Keratinocyte (primary cell): ENCODE results near the gene ETHE1. TPM values are rescaled to one million over a fixed set of nuclear protein-coding genes. Genes with fewer than 3 reads are reported as not detected.

Experiments
- DNase-seq: peaks from one replicate; pipeline ENCODE4 v3.0.0-alpha.2; 2011; ENCODE audit warnings: low read depth, missing footprints, low spot score
- FAIRE-seq: peaks from 2 replicates; lab custom pipeline; 2011; peaks lifted over from hg19 to GRCh38; lab: Jason Lieb, UNC
- H2AFZ ChIP-seq: 2 replicates; pipeline ENCODE4 v1.6.0; 2012; ENCODE audit warnings: low read length, control low read depth, inconsistent platforms; ENCODE audit not compliant: control insufficient read depth
- H3K27ac ChIP-seq: 2 replicates; pipeline ENCODE4 v1.5.1; 2011; ENCODE audit warnings: low read length; ENCODE audit not compliant: control insufficient read depth, insufficient read depth
- H3K27me3 ChIP-seq: 3 replicates; pipeline ENCODE4 v1.6.0; 2011; ENCODE audit warnings: low read length; ENCODE audit not compliant: control insufficient read depth, insufficient read depth; ENCODE audit errors: extremely low read depth
- H3K36me3 ChIP-seq, 2 experiments: 2 replicates in 1 of 2; 3 replicates in 1 of 2; pipeline ENCODE4 v1.5.1; 2011; ENCODE audit warnings: low read length in 2 of 2, mild to moderate bottlenecking in 1 of 2; ENCODE audit not compliant: control insufficient read depth in 2 of 2, insufficient read depth in 2 of 2; ENCODE audit errors: extremely low read depth in 1 of 2
- H3K4me1 ChIP-seq: 3 replicates; pipeline ENCODE4 v1.5.1; 2011; ENCODE audit warnings: low read length; ENCODE audit not compliant: control insufficient read depth, insufficient read depth; ENCODE audit errors: extremely low read depth
- H3K4me2 ChIP-seq: 3 replicates; pipeline ENCODE4 v1.6.0; 2011; ENCODE audit warnings: low read depth, low read length; ENCODE audit not compliant: control insufficient read depth, insufficient read depth; ENCODE audit errors: extremely low read depth
- H3K4me3 ChIP-seq, 3 experiments: fragments of 200-600 bp in 1 of 3; sonication (generic) in 1 of 3; 2 replicates in 2 of 3; 3 replicates in 1 of 3; pipeline ENCODE4 v1.5.1; 2011 to 2016; ENCODE audit warnings: low read length in 3 of 3, mild to moderate bottlenecking in 3 of 3, control low read depth in 2 of 3, inconsistent platforms in 1 of 3, low read depth in 1 of 3, mixed read lengths in 1 of 3, mixed run types in 1 of 3, moderate library complexity in 1 of 3; ENCODE audit not compliant: control insufficient read depth in 2 of 3, insufficient read depth in 2 of 3; ENCODE audit errors: extremely low read depth in 1 of 3
- H3K79me2 ChIP-seq: 2 replicates; pipeline ENCODE4 v1.6.0; 2012; ENCODE audit warnings: low read length; ENCODE audit not compliant: control insufficient read depth, insufficient read depth
- H3K9ac ChIP-seq: 3 replicates; pipeline ENCODE4 v1.6.0; 2011; ENCODE audit warnings: low read length; ENCODE audit not compliant: control insufficient read depth, insufficient read depth; ENCODE audit errors: extremely low read depth
- H3K9me1 ChIP-seq: 3 replicates; pipeline ENCODE4 v1.6.0; 2011; ENCODE audit warnings: low read length; ENCODE audit not compliant: control insufficient read depth, insufficient read depth; ENCODE audit errors: extremely low read depth
- H3K9me3 ChIP-seq: 2 replicates; pipeline ENCODE4 v1.5.1; 2012; ENCODE audit warnings: low read depth, low read length; ENCODE audit not compliant: control insufficient read depth
- H4K20me1 ChIP-seq: 3 replicates; pipeline ENCODE4 v1.6.0; 2011; ENCODE audit warnings: low read length; ENCODE audit not compliant: control insufficient read depth, insufficient read depth; ENCODE audit errors: extremely low read depth
- CTCF ChIP-seq, 3 experiments: IDR thresholded peaks in 1 of 3; conservative IDR thresholded peaks in 1 of 3; optimal IDR thresholded peaks in 1 of 3; 2 replicates in 2 of 3; 3 replicates in 1 of 3; pipeline versions ENCODE3 to v1.5.1; 2011; ENCODE audit warnings: low read length in 3 of 3, mild to moderate bottlenecking in 3 of 3, moderate library complexity in 2 of 3, control low read depth in 1 of 3, inconsistent platforms in 1 of 3; ENCODE audit not compliant: insufficient read depth in 2 of 3; ENCODE audit errors: extremely low read depth in 1 of 3
- EZH2 ChIP-seq: IDR thresholded peaks from one replicate; pipeline ENCODE4 v1.6.1; 2012; ENCODE audit warnings: inconsistent platforms, mild to moderate bottlenecking, low read length, moderate library complexity
- dilution Hi-C: fragments of 300-500 bp; cut with MboI; formaldehyde crosslinking; loops from one replicate; pipeline ENCODE4 v1.7.0; 2020; ENCODE audit warnings: low sequenced_read_pairs; ENCODE audit not compliant: extremely low pct_ligation_motif_present
- polyA plus RNA-seq, 5 experiments: library from polyadenylated mRNA; depleted of rRNA in 3 of 5; stranded (reverse) in 3 of 5; stranded (forward) in 1 of 5; unstranded in 1 of 5; fragments of >200 nt; gene quantifications; 1 replicate in 1 of 5; 2 replicates in 3 of 5; 3 replicates in 1 of 5; pipeline versions ENCODE4 v1.2.1 to v1.2.3, GENCODE V29; 2011 to 2012; ENCODE audit warnings: missing spikeins in 2 of 5, low read depth in 1 of 5, low replicate concordance in 1 of 5

ETHE1 gene
- polyA plus RNA-seq, 1 donor (not counting 4 experiments of a cell fraction or from before 2014, with no cell fraction given): 234 TPM

GRCh38 chr19:43510713-43511112 is 16.3 kb downstream of the ETHE1 start:
- Histone ChIP-seq H3K27me3 (no peaks in the 10 kb centered on the region), H3K9me3 (no peaks in the 10 kb centered on the region), H3K27ac (no peak overlapping the region), H3K4me1 (no peaks in the 10 kb centered on the region), H2AFZ (no peak overlapping the region), H3K9ac (no peak overlapping the region), H3K4me2 (no peak overlapping the region), H3K9me1 (no peaks in the 10 kb centered on the region), H4K20me1 (no peaks in the 10 kb centered on the region), H3K36me3 (peaks cover 17 to 31% of the 10 kb centered on the region in 2 experiments), H3K79me2 (peaks cover under 1% of the 10 kb centered on the region), H3K4me3 (no peak overlapping the region)
- dilution Hi-C loops: no loop called here
- FAIRE-seq (no peak), DNase-seq (no peak)
- no peak for TF ChIP-seq EZH2
- TF ChIP-seq CTCF (optimal IDR thresholded peaks at IDR 0.05 in 1 of 3, IDR thresholded peaks at IDR 0.05 in 1 of 3, conservative IDR thresholded peaks at IDR 0.05 in 1 of 3; ENCODE audit: extremely low read depth in 1 of 3, insufficient read depth in 2 of 3, low read length in 3 of 3): no peak

DNA sequence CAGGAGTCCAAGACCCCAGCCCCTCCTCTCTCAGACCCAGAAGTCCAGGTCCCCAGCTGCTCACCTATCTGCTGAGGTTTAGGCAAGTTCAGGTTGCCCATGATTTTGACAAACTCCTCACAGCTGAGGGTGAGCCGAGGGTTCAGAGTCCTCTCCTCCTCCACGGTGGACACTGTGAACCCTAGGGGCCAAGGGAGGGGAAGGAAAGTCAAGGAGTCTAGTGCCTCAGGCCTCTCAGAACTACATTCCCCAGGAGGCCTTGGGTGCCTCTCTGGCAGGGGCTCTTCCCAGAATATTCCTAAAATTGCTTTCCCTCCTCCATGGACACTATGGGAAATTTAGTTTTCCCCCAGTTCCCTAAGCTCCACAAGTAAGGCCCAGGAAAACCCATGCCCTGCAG is 19.1 kb downstream of the ETHE1 start:
- no peak for DNase-seq
- Histone ChIP-seq H3K36me3 (peaks cover 17 to 27% of the 10 kb centered on the region in 2 experiments), H3K4me2 (no peak overlapping the region), H3K4me3 (no peak overlapping the region), H3K9ac (no peak overlapping the region), H2AFZ (no peak overlapping the region), H3K9me1 (no peaks in the 10 kb centered on the region), H3K27me3 (no peaks in the 10 kb centered on the region), H3K4me1 (peaks cover 4% of the 10 kb centered on the region), H3K27ac (no peak overlapping the region), H4K20me1 (no peaks in the 10 kb centered on the region), H3K79me2 (peaks cover 6% of the 10 kb centered on the region), H3K9me3 (no peaks in the 10 kb centered on the region)
- FAIRE-seq: no peak
- TF ChIP-seq CTCF (optimal IDR thresholded peaks at IDR 0.05 in 1 of 3, IDR thresholded peaks at IDR 0.05 in 1 of 3, conservative IDR thresholded peaks at IDR 0.05 in 1 of 3; ENCODE audit: extremely low read depth in 1 of 3, insufficient read depth in 2 of 3, low read length in 3 of 3) (no peak), EZH2 (no peak)
- dilution Hi-C loops: no loop called here
